ENCODE data around the gene TTLL6.
A peak's percentile ranks its signal among the peaks of the same experiment; 100 is the strongest.

TTLL6 gene

DNA sequence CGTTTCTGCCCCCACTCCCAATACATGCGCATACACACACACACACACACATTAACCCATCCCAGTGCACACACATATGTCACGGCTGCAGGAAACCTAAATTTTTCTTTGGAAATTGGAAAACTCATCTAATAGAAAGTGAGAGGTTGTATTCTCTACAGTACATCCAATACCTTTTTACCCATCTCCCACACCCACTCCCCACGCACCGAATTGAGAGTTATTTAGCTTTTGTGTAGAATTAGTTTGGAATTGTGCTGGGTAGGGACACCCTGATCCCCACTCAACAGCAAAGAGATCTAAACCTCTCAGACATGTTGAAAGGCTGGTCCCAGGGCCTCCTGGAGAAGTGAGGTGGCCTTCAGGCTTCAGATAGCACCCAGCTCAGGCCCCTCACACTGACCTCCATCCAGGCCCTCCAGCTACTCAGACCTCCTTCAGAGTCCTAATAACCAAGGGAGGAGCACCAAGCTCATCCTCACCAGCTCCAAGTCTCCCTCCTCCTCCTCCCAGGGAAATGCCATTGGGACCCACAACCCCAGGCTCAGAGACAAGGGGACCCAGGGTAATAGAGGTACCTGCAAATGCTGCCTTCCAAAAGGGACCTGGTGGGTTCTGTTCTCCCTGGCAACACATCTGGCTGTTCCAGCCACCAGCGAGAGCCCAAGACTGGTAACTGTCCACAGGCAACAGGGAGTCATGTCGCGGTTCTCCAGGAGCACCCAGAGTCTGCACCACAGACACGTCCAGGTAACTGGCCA, 89.4 kb downstream of the TTLL6 start:
- DNase-seq (ENCODE audit: low read depth in 2 of 2) = no peak
- no peak overlapping the region for H3K4me3 ChIP-seq (replicated peaks in 1 of 2; ENCODE audit: low read depth in 2 of 2, low read length in 2 of 2)
- TF ChIP-seq, protein P1, sequence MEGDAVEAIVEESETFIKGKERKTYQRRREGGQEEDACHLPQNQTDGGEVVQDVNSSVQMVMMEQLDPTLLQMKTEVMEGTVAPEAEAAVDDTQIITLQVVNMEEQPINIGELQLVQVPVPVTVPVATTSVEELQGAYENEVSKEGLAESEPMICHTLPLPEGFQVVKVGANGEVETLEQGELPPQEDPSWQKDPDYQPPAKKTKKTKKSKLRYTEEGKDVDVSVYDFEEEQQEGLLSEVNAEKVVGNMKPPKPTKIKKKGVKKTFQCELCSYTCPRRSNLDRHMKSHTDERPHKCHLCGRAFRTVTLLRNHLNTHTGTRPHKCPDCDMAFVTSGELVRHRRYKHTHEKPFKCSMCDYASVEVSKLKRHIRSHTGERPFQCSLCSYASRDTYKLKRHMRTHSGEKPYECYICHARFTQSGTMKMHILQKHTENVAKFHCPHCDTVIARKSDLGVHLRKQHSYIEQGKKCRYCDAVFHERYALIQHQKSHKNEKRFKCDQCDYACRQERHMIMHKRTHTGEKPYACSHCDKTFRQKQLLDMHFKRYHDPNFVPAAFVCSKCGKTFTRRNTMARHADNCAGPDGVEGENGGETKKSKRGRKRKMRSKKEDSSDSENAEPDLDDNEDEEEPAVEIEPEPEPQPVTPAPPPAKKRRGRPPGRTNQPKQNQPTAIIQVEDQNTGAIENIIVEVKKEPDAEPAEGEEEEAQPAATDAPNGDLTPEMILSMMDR (IDR thresholded peaks at IDR 0.05; ENCODE audit: low read depth, low read length) = no peak

DNA sequence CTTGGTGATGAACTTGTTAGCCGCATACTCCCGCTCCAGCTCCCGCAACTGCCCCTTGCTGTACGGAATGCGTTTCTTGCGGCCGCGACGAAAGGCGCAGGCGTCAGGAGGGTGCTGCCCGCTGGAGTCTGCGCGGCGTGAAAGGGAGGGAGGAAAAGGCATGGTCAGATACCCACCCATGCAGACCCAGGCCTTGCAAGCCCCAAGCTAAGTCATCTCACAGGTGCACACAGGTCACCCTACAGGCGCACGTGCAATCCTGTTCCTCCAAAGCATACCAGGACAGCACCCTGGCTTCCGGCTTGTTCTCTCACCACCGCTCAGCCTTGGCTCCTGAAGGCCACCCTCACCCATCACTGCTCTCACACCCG, 90.1 kb downstream of the TTLL6 start:
- H3K4me3 ChIP-seq (replicated peaks in 1 of 2; ENCODE audit: low read depth in 2 of 2, low read length in 2 of 2) = no peak overlapping the region
- DNase-seq (ENCODE audit: low read depth in 2 of 2) = no peak
- TF ChIP-seq, protein P1 (IDR thresholded peaks at IDR 0.05; ENCODE audit: low read depth, low read length) = no peak

DNA sequence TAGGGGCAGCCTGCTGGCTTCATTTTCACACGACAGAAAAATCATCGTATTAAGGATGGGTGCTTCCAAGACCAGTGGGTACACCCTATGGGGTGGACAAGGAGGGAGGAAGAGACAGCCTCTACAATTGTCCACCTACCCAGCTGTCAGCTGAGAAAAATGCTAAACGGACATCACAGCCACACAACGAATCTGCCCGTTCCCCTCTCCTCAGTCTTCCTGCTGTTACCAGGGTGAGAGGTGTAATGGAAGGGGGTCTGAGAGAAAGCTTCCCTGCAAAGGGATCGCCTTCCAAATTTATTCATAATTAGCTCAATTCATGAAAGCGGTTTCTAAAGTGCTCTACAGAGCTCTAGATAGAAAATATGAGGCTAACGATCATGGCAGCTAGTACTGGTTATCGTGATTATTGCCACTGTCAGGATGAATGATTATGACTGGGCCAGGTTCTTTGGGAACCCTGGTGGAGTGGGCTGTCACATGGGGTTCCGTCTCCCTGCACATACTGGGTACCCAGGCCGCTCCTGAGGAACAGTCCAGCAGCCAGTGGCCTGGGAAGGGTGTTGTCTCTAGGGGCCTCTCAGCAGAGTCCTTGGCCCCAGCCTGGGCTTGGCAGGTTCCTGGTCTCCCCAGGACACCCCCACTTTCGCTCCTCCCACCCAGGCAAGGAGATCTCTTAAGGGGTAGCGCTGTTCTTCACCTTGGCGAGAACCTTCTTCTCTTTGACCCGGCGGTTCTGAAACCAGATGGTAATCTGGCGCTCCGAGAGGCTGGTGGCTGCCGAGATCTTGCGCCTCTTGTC, 90.7 kb downstream of the TTLL6 start:
- no peak overlapping the region for H3K4me3 ChIP-seq (replicated peaks in 1 of 2; ENCODE audit: low read depth in 2 of 2, low read length in 2 of 2)
- TF ChIP-seq, protein P1 (IDR thresholded peaks at IDR 0.05; ENCODE audit: low read depth, low read length) = no peak
- DNase-seq (ENCODE audit: low read depth in 2 of 2) = no peak

DNA sequence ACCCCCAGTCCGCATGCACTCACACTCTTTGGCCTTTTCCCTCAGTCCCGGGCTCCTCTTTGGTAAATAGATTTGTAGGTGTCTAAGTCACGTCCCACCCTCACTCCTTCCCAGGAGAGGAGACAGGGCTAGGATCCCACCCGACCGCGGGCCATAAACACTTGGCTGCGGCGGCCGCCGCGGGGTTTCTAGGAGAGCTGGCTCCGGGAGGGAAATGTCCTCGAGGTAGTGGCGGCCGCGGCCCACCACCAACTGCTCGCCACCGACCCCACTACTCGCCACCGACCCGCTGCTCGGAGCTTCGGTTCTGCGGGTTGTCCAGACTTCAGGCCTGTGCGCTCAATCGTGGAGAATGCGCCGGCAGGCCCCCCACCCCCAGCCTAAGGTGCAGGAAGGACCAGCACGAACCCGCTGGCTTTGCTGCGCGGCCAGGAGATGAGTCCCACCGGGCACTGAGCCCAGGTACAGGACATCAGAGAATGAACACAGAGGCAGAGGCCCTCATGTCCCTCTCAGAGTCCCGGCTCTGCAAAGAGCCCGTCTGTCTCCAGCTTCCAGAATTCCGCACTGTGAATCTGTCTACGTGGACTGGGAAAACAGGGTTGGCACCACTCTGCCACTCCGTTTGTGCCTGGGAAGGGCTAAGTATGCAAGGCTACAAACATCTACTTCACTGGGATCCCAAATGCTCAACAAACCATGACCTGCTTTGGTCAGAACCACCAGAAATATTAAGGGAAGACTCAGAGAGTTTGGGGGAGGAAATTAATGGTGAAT, 91.6 kb downstream of the TTLL6 start:
- H3K4me3 ChIP-seq (replicated peaks in 1 of 2; ENCODE audit: low read depth in 2 of 2, low read length in 2 of 2) = no peak overlapping the region
- no peak for DNase-seq (ENCODE audit: low read depth in 2 of 2)
- TF ChIP-seq, protein P1 (IDR thresholded peaks at IDR 0.05; ENCODE audit: low read depth, low read length) = no peak

DNA sequence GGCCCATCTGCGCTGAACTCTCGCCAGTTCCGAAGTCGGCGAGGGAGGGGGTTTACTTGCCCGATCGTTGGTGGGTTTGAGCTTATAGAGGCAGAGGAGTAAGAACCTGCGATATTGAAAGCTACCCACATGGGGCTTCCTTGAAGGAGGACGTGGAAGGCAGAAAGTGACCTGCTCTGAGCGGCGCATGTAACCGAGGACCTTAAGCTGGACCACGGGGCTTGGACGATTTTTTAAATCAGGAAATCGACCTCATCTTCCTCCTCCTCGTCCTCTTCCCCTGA, 92.1 kb downstream of the TTLL6 start:
- no peak overlapping the region for H3K4me3 ChIP-seq (replicated peaks in 1 of 2; ENCODE audit: low read depth in 2 of 2, low read length in 2 of 2)
- TF ChIP-seq, protein P1 (IDR thresholded peaks at IDR 0.05; ENCODE audit: low read depth, low read length) = no peak
- no peak for DNase-seq (ENCODE audit: low read depth in 2 of 2)

DNA sequence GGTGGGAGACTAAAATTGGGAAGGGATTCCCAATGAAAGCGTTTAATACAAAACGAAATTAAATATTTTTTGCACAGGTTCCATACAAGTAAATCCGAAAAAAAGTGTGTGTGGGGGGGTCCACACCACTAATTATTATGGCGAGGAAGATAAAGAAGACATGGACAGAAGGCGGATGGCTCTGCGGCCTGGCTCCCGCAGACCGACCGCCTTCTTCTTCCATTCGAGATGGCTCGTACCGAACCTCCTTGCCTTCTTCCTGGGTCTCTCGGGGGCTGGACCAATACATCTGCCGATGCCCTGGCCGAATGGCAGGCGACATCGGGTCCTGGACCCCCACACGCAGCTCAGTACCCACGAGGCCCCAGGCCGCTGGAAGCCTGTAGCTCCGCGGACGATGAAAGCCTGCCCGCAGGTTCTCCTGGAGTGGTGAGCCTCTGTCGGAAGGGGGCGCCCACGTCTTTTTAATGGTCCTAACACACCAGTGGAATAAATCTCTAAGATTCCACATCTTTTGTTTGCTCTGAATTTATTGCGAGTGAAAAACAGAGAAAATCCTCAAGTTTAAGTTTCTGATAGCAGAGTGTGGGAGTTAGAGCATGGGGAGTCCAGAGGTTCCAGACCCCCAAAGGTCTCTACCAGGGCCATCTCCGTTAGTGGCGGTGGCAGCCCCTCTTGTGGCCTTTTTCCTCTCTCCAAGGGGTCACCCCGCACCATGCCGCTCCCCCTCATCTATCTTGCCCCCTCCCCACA, 92.6 kb downstream of the TTLL6 start:
- no peak overlapping the region for H3K4me3 ChIP-seq (replicated peaks in 1 of 2; ENCODE audit: low read depth in 2 of 2, low read length in 2 of 2)
- DNase-seq (ENCODE audit: low read depth in 2 of 2) = peak; percentile 79 to 81
- TF ChIP-seq, protein P1 (IDR thresholded peaks at IDR 0.05; ENCODE audit: low read depth, low read length) = peak; percentile 82

All from cardiac fibroblast (primary cell).